Suprapubic skin (tissue), 4 donors: ENCODE data around the gene DUSP21.

Experiments used
- CTCF ChIP-seq, 2 donors: fragments of 200-600 bp in 1 of 2; fragments of 450-650 bp in 1 of 2; sonication (generic) in 1 of 2; IDR thresholded peaks; one replicate each; pipeline ENCODE4 v1.5.1; 2016 to 2019; ENCODE audit warnings: antibody characterized with exemption in 2 of 2, mild to moderate bottlenecking in 1 of 2, moderate library complexity in 1 of 2
- EP300 ChIP-seq: sonication (generic); formaldehyde crosslinking; IDR thresholded peaks from one replicate; pipeline ENCODE4 v1.6.1; 2017; ENCODE audit warnings: antibody characterized with exemption
- POLR2A ChIP-seq, 2 donors: fragments of 450-650 bp; IDR thresholded peaks; one replicate each; pipeline ENCODE4 v1.6.1; 2017; ENCODE audit warnings: antibody characterized with exemption in 2 of 2, mild to moderate bottlenecking in 2 of 2, moderate library complexity in 2 of 2
- POLR2AphosphoS5 ChIP-seq, 3 donors: sonication (generic); formaldehyde crosslinking; IDR thresholded peaks; one replicate each; pipeline ENCODE4 v1.6.1; 2017; ENCODE audit warnings: antibody characterized with exemption in 3 of 3

- TF ChIP-seq POLR2AphosphoS5 (IDR thresholded peaks at IDR 0.05) (no peak), POLR2A (IDR thresholded peaks at IDR 0.05) (no peak), CTCF (IDR thresholded peaks at IDR 0.05) (no peak), EP300 (no peak)
These were observed 41.2 kb upstream of the DUSP21 start for GRCh38 chrX:44802613-44803012.
